ENCODE results near the gene NOC4L. TPM values are rescaled to one million over a fixed set of nuclear protein-coding genes. Genes with fewer than 3 reads are reported as not detected.

NOC4L gene
- polyA plus RNA-seq, 1 of the 3 experiments (the other 2 are of a cell fraction), result 12.9 TPM

- no peaks in the 10 kb centered on the region for H4K20me1 ChIP-seq (ENCODE audit: insufficient read depth)
Observed at GRCh38 chr12:132159555-132160003, 15.3 kb downstream of the NOC4L start.

More at GRCh38 chr12:132159555-132160003, 15.3 kb downstream of the NOC4L start:
- Histone ChIP-seq H3K4me1 (ENCODE audit: control insufficient read depth in 1 of 2, insufficient read depth in 2 of 2, low read depth in 1 of 2, low read length in 1 of 2) (peaks cover 0 to 2% of the 10 kb centered on the region in 2 experiments; a peak in 1 of 4 replicates), H3F3A (replicated peaks; ENCODE audit: insufficient read depth) (peaks cover 20% of the 10 kb centered on the region), H3K9me2 (no peaks in the 10 kb centered on the region), H3K9ac (no peak overlapping the region), H3K27ac (ENCODE audit: low read depth in 2 of 2, low read length in 1 of 2) (no peak overlapping the region), H3K4me3 (ENCODE audit: low read depth in 2 of 2, low read length in 1 of 2) (no peak overlapping the region), H2AFZ (ENCODE audit: low read depth) (no peak overlapping the region), H3K36me3 (replicated peaks in 1 of 2; ENCODE audit: control insufficient read depth in 1 of 2, insufficient read depth in 2 of 2, low read length in 1 of 2) (no peaks in the 10 kb centered on the region), H3K4me2 (no peak overlapping the region), H3K9me3 (no peaks in the 10 kb centered on the region), H3K27me3 (ENCODE audit: insufficient read depth) (peaks cover 17% of the 10 kb centered on the region), H3K79me2 (ENCODE audit: insufficient read depth) (no peaks in the 10 kb centered on the region)
- ChIA-PET CTCF (interaction anchor here (5.3 kb wide), 1 partner anchor 255 kb away, joined by 33 read pairs; no protein-coding TSS in a partner anchor), POLR2A (no interaction called here)
- DNase-seq, result no peak
- no peak for TF ChIP-seq IRF3 (IDR thresholded peaks at IDR 0.05; ENCODE audit: low read depth, low read length)
- TF ChIP-seq GABPA (IDR thresholded peaks at IDR 0.05; ENCODE audit: low read depth), result no peak
- TF ChIP-seq TCF12 (IDR thresholded peaks at IDR 0.05), result no peak
- TF ChIP-seq REST (IDR thresholded peaks at IDR 0.05; ENCODE audit: low read depth, low read length), result no peak
- TF ChIP-seq, protein P1, sequence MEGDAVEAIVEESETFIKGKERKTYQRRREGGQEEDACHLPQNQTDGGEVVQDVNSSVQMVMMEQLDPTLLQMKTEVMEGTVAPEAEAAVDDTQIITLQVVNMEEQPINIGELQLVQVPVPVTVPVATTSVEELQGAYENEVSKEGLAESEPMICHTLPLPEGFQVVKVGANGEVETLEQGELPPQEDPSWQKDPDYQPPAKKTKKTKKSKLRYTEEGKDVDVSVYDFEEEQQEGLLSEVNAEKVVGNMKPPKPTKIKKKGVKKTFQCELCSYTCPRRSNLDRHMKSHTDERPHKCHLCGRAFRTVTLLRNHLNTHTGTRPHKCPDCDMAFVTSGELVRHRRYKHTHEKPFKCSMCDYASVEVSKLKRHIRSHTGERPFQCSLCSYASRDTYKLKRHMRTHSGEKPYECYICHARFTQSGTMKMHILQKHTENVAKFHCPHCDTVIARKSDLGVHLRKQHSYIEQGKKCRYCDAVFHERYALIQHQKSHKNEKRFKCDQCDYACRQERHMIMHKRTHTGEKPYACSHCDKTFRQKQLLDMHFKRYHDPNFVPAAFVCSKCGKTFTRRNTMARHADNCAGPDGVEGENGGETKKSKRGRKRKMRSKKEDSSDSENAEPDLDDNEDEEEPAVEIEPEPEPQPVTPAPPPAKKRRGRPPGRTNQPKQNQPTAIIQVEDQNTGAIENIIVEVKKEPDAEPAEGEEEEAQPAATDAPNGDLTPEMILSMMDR (IDR thresholded peaks at IDR 0.05), result no peak
- TF ChIP-seq USF1 (IDR thresholded peaks at IDR 0.05; ENCODE audit: borderline replicate concordance, low read depth), result no peak
- TF ChIP-seq RFX5 (IDR thresholded peaks at IDR 0.05; ENCODE audit: low read length), result no peak
- no peak for TF ChIP-seq SMC3 (IDR thresholded peaks at IDR 0.05; ENCODE audit: low read depth, low read length)
- TF ChIP-seq RXRA (IDR thresholded peaks at IDR 0.05; ENCODE audit: borderline replicate concordance, low read depth), result no peak
- TF ChIP-seq FOXJ3 (CRISPR knock-in tag; IDR thresholded peaks at IDR 0.05), result no peak
- TF ChIP-seq MAX (IDR thresholded peaks at IDR 0.05; ENCODE audit: low read depth), result no peak
- TF ChIP-seq MEF2A (IDR thresholded peaks at IDR 0.05; ENCODE audit: borderline replicate concordance, low read depth), result no peak
- no peak for TF ChIP-seq FOXM1 (IDR thresholded peaks at IDR 0.05; ENCODE audit: low read depth)
- no peak for TF ChIP-seq NFIC (IDR thresholded peaks at IDR 0.05; ENCODE audit: borderline replicate concordance)
- WGBS (ENCODE audit: low lambda C conversion rate), result 68% methylated on average over 12 of the region's 14 CpGs

Data from SK-N-SH (cell line).